Fibroblast of pulmonary artery (primary cell): ENCODE results near the gene ATN1.

Experiments
- DNase-seq: peaks from one replicate; pipeline ENCODE4 v3.0.0-alpha.2; 2010; ENCODE audit warnings: low read depth
- H3K4me3 ChIP-seq: replicated peaks from 2 replicates; pipeline ENCODE4 v1.5.1; 2011; ENCODE audit warnings: low read depth, mild to moderate bottlenecking, control low read depth, low read length, moderate library complexity
- CTCF ChIP-seq: IDR thresholded peaks from 2 replicates; pipeline ENCODE4 v1.5.1; 2011; ENCODE audit warnings: mild to moderate bottlenecking, control low read depth, low read length, inconsistent platforms; ENCODE audit errors: missing control alignments

The ATN1 gene

DNA sequence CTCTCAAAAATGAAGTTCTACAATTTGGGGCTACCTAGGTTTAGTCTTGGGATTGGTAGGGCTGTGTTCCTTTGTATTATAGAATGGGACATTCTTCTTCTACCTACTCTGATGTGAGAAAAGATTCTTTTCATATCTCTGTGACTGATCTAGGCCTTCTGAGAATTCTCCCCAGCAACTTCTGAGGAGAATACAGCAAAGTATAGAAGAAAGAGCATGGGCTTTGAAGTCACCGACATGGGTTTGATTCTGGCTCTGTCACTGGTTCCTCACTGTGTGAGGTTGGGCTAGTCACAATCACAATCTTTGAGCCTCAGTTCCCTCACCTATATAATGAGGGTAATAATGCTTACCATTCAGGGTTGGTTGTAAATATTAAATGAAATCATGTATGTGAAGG, 5.0 kb downstream of the ATN1 start:
- TF ChIP-seq CTCF = no peak
- H3K4me3 ChIP-seq = no peak overlapping the region
- no peak for DNase-seq

GRCh38 chr12:6934110-6934509, 6.4 kb downstream of the ATN1 start:
- peak; percentile 87 for DNase-seq
- H3K4me3 ChIP-seq = peak overlapping the region; percentile 27

GRCh38 chr12:6935371-6936193, 7.8 kb downstream of the ATN1 start:
- no peak overlapping the region for H3K4me3 ChIP-seq
- TF ChIP-seq CTCF = no peak
- peak; percentile 64 for DNase-seq

More at GRCh38 chr12:6934110-6934509, 6.4 kb downstream of the ATN1 start:
- no peak for TF ChIP-seq CTCF

- no peak for TF ChIP-seq CTCF
- DNase-seq = no peak
- no peak overlapping the region for H3K4me3 ChIP-seq
Measured at GRCh38 chr12:6936194-6936635, 8.5 kb downstream of the ATN1 start.

DNA sequence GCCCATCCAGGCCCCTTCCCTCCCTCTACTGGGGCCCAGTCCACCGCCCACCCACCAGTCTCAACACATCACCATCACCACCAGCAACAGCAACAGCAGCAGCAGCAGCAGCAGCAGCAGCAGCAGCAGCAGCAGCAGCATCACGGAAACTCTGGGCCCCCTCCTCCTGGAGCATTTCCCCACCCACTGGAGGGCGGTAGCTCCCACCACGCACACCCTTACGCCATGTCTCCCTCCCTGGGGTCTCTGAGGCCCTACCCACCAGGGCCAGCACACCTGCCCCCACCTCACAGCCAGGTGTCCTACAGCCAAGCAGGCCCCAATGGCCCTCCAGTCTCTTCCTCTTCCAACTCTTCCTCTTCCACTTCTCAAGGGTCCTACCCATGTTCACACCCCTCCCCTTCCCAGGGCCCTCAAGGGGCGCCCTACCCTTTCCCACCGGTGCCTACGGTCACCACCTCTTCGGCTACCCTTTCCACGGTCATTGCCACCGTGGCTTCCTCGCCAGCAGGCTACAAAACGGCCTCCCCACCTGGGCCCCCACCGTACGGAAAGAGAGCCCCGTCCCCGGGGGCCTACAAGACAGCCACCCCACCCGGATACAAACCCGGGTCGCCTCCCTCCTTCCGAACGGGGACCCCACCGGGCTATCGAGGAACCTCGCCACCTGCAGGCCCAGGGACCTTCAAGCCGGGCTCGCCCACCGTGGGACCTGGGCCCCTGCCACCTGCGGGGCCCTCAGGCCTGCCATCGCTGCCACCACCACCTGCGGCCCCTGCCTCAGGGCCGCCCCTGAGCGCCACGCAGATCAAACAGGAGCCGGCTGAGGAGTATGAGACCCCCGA, 9.1 kb downstream of the ATN1 start:
- DNase-seq = no peak
- H3K4me3 ChIP-seq = peak overlapping the region; percentile 52
- no peak for TF ChIP-seq CTCF

DNA sequence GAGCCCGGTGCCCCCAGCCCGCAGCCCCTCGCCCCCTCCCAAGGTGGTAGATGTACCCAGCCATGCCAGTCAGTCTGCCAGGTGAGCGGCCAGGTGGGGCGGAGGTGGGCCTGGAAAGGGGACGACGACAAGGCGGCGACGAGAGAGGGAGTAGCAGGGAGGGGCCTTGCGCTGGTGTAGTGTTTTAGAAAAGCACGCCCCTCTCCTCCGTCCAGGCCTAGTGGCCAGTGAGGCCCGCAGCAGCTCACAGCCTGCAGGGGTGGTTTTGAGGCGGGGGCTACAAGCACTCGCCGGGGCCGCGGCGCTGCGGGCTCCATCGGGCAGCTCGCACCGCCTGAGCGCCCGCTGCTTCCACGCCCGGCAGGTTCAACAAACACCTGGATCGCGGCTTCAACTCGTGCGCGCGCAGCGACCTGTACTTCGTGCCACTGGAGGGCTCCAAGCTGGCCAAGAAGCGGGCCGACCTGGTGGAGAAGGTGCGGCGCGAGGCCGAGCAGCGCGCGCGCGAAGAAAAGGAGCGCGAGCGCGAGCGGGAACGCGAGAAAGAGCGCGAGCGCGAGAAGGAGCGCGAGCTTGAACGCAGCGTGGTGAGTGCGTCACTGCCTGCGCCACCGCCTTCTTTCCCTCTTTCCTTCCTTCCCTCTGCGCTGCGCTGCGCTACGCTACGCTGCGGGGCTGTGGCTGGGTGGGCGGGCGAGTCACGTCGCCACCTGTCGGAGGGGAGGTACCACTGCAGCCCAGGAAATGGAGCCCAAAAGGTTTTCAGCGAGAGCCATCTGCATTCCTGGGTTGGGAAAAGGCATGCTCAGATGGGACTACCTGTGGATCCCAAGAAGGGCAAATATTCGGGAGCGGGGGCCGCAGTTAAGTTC, 10.0 kb downstream of the ATN1 start:
- DNase-seq = peak; percentile 95
- H3K4me3 ChIP-seq = peak overlapping the region; percentile 52
- peak; percentile 93 for TF ChIP-seq CTCF
